Measurements from ENCODE around the gene RBM23.
"Not testable (repeated sequence)": the region's sequence is repeated elsewhere in the genome, so short reads cannot be mapped to it uniquely, and the experiment has no call there.

The RBM23 gene

DNA sequence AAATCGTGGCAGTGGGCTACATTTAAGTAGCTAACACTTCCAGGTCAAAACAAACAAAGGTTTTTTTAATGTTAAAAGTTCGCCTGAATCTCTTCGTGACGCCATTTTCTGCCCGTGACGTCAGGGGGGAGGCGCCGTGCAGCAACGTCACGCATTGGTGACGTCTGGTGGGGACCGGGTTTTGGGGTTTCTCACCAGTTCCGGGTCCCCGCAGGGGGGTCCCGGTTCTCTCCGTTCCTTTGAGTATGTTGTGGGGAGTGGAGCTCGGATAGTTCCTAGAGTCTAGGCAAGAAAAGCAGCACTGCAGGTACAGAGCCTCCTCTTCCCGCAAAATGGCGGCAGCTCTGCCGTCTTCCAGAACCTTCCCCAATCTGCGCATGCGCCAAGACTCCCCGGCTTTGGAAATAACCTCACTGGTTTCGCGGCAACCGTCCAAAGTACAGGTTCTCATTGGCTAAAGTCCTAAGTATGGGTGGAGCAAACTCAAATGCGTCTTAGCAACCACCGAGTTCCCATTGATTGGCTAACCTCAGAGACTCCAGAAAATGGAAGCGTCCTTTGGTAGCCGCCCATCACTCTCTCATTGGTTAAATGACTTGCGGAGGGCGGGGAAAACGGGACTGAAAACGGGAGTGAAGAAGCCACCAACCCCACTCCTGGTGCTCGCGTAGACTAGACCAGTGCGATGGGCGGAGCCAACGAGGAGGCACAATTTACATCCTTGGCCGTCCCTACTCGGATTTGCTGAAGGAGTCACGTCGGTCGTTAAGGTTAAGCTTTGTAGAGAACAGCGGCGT is at the start of gene RBM23:
Gene RBM23 (minus strand): TSS at position 346 of the 797 bp plus-strand sequence.
- DNase-seq (ENCODE audit: low read depth in 3 of 3) = peak; percentile 99 to 100 (median 99)

DNA sequence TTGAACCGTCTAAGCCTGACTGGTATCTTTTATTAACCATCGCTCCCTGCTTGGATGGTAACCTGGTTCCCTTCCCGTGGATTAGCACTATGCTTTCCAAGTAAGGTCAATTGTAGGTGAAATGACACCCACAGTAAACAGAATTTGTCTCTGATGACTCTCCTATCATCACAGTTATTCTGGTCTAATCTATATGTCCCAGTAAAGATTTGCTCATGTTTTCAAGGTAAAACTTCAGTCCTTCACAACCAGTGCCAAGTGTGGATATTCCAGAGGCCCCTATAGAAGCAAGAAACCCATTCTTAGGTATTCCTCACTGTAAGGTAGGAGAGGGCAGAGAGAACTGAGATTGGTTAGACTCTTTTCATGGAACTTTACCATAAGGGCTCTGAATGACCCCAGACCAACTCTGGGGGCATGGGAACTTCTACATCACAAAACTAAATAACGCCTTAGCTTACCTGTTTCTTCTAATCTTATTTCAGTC is 47.9 kb upstream of the RBM23 start:
- DNase-seq (ENCODE audit: low read depth in 3 of 3) = no peak

DNA sequence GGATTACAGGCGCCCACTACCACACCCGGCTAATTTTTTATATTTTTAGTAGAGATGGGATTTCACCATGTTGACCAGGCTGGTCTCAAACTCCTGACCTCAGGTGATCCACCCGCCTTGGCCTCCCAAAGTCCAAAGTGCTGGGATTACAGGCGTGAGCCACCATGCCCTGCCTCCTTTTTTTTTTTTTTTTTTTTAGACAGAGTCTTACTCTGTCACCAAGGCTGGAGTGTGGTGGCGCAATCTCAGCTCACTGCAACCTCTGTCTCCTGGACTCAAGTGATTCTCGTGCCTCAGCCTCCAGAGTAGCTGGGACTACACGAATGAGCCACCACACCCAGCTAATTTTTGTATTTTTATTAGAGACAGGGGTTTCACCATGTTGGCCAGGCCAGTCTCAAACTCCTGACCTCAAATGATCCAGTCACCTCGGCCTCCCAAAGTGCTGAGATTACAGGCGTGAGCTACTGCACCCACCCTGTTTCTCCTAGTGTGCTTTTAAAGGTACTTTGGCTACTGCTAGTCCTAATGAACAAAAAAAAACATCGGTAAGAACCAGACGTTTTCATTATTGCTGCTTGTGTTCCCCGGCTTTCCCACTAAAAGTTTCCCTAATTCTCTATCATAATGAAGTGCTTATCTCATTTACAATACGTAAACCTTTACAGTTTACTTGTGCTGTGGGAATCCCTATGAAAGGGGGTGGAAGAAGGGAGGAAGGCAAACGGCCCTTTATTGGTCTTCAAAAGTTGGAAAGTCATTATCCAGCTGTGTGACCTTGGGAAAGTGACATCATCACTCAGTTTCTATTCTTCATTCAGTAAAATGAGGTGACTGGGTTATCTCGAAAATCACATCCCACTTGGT is 47.2 kb upstream of the RBM23 start:
- DNase-seq (ENCODE audit: low read depth in 3 of 3) = not testable (repeated sequence)

DNA sequence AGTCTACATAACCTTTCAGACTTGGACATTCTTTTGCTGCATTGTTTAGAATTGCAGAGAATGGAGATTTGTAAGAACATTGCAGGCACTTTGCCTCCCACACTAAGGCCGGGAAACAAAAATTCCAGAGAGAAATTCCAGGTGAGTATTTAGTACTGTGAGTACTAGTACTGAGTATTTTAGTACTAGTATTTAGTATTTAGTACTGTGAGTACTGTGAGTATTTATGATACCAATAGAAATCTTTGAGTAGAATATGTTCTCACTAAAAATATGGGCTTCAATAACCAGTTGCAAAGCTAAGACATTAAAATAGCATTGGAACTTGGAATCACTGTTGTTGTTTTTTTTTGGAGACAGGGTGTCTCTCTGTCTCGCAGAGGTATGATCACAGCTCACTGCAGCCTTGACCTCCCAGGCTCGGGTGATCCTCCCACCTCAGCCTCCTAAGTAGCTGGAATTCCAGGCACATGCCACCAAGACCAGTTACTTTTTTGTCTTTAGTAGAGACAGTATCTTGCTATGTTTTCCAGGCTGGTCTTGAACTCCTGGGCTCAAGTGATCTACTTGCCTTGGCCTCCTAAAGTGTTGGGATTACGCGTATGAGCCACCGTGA is 43.2 kb upstream of the RBM23 start:
- DNase-seq (ENCODE audit: low read depth in 3 of 3) = no peak

DNA sequence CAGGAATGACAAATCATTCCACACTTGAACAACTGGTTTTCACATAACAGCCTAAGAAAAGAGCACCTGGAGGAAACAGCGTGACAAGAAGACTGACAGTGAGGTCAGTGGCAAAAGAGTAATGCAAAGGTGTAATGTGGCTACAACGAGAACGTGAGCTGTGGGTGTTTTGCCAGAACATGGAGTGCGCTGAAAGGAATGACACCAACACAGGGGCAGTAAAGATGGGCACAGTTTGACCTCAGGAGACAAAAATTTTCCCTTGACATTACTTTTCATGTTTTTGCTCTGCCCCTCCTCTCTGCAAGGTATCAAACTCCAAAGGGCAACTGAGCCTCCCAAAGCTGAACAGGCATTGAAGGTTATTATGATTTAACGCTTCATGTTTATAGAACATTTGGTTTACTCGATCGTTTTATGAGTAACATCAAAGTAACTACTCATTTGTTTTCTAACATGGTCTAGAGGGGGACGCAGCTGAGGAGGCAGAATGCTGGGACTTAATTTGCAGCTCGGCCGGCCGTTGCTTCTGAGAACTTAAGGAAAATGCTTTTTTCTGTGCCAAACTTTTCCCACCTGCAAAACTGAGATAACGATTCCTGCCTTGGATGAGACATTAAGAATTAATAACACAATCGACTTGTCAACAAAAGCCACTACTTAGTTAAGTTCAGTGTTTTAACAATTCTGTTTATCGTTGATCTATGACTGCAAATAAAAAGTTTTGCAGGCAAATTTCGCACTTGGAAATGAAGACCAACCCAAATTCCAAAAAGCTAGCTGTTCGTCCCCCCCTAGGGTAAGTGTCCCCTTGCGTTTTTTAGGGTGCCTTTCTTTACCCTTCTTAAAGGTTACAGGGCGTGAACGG is 37.0 kb upstream of the RBM23 start:
- no peak for DNase-seq (ENCODE audit: low read depth in 3 of 3)

DNA sequence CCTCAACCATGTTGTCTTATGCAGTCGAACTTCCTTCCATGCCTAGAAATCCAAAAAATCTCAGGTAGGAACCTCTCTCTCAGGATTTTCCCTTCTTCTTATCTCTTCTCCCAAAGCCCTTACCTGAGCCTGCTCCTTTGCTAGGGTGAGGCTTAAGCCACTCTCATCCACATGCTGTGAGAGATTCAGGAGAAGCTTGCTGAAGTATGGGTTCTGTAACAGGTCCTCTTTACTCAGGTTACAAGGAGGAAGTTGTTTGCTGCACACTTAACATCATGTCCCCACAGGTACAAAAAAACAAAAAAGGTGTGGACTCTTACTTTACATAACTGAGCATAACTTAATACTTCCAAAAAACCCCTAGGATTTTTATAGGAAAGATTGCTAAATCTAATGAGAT is 33.5 kb upstream of the RBM23 start:
- DNase-seq (ENCODE audit: low read depth in 3 of 3) = no peak

DNA sequence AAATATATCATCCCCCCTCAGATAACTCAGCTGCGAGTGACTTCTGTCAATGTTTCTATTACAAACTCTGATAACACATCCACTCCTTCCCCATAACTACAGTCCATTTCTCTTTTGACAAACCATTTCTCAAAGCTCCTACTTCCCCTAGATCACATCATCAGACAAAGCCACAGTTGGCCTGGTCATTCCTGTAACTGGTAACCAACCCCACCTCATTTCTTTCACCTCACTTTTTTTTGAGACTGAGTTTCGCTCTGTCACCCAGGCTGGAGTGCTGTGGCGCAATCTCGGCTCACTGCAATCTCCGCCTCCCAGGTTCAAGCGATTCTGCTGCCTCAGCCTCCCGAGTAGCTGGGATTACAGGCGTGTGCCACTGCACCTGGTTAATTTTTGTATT is 32.8 kb upstream of the RBM23 start:
- DNase-seq (ENCODE audit: low read depth in 3 of 3) = not testable (repeated sequence)

DNA sequence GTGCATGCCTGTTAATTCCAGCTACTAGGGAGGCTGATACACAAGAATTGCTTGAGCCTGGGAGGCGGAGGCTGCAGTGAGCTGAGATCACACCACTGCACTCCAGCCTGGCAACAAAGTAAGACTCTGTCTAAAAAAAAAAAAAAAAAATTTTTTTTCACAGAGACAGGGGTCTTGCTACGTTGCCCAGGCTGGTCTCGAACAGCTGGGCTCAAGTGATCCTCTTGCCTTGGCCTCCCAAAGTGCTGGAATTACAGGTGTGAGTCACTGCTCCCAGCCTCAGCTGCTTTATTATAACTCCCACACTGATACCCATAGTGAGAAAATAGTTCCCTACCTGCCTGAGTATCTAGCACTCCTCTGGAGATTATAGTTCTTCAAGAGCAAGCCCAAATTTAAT is 26.7 kb upstream of the RBM23 start:
- no peak for DNase-seq (ENCODE audit: low read depth in 3 of 3)

DNA sequence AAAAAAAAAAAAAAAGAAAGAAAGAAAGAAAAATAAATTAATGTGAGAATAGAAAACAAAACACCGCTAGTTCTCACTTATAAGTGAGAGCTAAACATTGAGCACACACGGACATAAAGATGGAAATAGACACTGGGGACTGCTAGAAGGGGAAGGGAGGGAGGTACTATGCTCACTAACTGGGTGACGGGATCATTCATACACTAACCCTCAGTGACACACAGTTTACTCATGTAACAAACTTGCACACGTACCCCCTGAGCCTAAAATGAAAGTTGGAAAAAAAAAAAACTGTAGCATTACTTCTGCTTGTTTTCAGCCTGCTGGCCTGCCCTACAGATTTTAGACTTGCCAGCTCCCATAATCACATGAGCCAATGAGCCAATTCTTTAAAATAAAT is 20.7 kb upstream of the RBM23 start:
- no peak for DNase-seq (ENCODE audit: low read depth in 3 of 3)

DNA sequence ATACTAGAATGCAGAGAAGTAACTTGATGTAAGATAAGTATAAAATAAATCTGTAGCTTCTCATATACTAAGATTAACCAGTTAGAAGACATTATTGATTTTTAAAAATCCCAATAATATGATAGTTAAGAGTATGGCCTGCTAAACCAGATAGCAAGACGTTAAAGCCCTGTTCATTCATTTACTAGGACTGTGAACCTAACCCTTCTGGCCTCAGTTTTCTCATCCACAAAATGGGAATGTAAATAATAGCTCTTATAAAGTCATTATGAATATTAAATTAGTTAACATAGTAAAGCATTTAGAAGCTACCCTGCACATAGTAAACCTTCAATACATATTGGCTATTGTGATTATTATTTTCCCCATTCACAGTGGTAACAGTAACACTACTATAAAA is 16.2 kb upstream of the RBM23 start:
- no peak for DNase-seq (ENCODE audit: low read depth in 3 of 3)

DNA sequence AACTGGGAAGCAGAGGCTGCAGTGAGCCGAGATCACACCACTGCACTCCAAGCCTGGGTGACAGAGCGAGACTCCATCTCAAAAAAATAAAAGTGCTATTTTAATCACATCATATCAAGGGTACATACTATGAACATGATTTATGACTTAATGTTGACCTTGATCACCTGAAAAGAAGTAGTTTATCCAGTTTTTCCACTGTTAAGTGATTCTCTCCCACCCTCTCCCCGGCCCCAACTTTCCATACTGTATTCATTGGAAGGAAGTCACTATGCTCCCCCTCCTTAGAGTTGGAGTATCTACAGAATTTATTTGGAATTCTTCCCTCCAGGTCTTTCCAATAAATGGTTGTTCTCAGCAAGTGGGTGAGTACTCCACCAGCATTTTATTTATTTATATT is 13.2 kb upstream of the RBM23 start:
- DNase-seq (ENCODE audit: low read depth in 3 of 3) = no peak

DNA sequence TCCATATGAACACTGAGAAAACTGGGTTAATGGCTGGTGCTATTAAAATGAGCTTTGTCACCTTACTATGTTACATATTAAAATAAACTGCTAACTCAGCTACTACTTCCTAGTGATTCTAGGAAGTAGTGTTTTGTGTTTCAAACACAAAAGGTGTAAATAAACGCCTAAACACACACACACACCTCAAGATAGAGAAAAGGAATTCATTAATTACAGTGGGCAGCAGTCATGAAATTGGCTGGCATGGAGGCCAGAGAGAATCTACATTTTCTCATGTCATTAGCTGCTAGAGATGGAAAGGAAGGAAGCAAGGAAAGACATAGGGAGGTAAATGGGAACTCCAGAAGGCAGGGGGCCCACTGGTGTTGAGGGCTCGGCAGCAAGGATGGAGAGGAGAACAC is 11.0 kb upstream of the RBM23 start:
- DNase-seq (ENCODE audit: low read depth in 3 of 3) = no peak

DNA sequence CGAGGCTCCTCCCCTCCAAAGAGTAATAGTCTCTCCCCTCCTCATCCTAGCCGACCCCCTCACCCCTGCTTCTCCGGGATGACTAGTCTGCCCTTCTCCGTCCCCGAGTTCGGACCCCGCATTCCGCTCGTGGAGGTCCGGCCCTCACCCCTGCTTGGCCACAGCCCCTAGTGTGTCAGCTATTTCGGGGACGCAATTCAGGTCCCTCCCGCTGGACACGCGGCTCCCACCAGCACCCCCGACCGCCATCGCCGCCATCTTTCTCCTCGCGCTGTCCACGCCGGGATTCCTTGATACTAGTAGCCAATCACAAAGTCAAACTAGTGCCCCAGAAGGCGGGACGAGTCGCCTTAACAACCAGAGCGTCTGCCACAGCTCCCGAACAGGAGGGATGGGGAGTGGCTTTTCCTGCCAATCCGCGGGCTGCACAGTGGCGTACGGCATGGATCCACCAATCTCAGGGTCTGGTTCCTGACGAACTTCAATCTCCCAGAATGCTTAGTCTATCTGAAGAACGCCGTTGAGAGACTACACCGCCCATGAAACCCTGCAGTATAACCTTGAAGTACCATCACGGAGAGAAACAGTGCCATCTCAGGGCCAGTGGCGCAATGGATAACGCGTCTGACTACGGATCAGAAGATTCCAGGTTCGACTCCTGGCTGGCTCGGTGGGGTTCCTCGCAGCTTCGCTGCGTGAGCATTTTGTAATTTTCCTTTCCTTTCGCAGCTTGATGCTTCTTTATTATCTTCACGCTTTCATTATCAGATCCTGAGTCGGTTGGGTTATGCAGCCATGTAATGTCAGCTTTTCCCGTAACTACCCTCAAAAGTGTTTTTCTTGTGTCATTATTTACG is 10.4 kb upstream of the RBM23 start, which contains the start of gene PRMT5:
Gene PRMT5 (minus strand): TSS at position 273 of the 857 bp plus-strand sequence. CDS start 15 bp downstream, at position 258.
- peak; percentile 86 to 96 (median 95) for DNase-seq (ENCODE audit: low read depth in 3 of 3)

DNA sequence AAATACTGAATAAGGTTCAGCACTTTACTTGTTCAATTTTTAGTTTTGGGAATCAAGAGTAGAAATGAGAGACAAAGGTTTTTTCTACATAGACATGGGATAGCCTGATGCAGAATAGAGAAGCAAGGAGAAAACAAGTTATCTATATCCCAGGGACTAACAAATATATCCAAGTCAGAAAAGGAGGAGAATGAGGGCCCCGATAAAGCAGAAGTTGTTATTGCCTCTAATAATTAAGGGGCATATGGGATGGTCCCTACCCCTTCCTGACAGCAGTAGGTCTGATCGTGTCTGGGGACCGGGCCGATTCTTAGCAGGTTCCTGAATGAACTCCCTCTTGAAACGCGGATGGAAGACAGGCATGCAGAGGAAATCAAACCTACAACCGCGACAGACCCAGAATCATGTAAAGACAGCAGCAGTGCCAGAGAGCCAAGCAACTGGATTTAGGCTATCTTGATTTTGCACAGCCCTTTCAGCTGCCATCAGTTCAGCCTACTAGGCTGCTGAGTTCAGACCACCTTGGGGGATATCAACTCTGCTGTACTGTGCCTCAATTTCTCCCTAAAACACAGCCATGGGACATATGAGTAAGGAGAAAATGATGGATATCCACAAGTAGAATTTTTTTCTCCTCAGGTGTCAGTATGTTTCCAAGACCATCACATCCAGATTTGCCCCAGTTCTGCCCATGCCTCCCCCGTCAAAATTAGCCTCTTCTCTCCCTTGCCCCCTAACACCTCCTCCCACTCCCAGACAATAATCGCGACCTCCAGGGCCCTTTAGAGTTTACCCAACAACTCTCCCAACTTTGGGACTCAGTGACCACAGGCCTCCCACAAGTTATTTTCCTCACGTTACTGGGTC is 9.5 kb upstream of the RBM23 start:
- DNase-seq (ENCODE audit: low read depth in 3 of 3) = no peak

DNA sequence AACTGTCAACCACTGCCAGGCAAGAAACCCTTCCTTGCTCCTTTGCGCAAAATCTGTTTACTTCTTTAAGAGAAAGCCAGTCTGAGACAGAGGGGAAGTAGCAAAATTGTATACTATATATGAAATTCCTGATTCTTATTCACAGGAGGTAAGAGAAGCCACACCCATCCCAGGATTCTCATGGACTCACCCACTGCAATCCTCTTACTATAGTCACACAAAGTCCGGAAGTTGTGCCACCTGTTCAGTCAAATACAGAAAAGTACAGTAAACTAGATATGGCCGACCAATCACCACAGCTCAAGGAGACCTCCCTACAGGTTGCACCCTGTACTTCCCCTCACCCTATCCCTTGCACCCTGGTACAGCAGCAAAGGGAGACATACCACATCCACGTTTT is 7.4 kb upstream of the RBM23 start:
- no peak for DNase-seq (ENCODE audit: low read depth in 3 of 3)

DNA sequence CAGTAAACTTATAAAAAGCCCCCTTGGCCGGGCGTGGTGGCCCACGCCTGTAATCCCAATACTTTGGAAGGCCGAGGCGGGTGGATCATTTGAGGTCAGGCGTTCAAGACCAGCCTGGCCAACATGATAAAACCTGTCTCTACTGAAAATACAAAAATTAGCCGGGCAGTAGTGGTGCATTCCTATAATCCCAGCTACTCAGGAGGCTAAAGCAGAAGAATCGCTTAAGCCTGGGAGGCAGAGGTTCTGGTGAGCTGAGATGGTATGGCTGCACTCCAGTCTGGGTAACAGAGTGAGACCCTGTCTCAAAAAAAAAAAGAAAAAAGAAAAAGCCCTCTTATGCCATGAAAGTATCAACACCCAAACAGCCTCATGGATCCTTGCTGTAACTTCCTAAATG is 6.6 kb upstream of the RBM23 start:
- no peak for DNase-seq (ENCODE audit: low read depth in 3 of 3)

DNA sequence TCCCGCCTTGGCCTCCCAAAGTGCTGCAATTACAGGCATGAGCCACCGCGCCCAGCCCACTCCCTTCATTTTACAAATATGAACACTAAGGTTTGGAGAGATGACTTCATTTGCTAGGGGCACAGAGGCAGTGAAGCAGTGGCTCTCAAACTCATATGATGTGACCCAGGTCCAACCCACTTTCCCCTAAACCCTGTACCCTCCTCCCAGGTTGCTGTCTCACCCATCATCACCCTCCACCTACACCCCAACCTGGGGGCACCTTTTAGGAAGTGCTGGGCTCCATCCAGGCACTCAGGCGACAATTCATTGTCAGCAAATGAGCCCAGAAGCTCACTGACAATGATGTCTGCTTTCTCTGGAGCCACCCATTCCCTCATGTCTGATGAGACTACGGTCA is 4.8 kb upstream of the RBM23 start:
- DNase-seq (ENCODE audit: low read depth in 3 of 3) = no peak

DNA sequence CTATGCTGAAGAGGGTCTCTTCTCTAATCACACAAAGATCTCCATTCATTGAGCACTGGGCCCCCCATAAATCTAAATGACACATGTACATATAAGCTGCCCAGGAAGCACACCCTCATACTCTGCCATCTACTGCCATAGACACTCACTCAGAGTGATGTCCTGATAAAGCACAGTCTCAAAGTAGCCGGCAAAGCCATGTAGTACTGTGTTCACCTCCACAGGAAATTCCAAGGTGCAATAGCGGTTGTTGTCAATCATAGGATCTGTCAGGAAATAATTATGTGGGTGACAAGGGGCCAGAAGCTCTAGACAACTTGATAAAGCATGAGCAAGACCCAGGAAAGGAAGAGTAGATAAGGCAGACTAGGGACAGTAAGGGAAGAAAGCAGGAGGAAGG is 3.3 kb upstream of the RBM23 start:
- DNase-seq (ENCODE audit: low read depth in 3 of 3) = no peak

DNA sequence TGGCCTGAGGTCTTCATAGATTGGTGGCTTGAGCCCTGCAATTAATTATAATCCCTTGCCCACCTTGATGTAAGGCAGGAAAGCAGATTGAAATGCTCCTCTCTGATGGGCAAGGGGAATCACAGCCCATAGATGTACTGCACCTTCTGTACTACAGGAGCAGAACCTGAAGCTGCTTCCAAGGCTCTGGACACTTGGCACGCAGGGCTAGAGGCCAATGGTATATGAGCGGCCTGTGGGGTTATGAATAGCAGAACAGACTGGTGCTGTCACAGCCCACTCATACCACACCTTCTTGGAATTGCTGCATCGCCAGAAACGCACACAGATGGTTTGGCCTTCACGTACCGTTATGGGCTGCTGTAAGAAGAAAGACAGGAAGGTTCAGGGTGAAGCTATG is 1.7 kb upstream of the RBM23 start:
- no peak for DNase-seq (ENCODE audit: low read depth in 3 of 3)

DNA sequence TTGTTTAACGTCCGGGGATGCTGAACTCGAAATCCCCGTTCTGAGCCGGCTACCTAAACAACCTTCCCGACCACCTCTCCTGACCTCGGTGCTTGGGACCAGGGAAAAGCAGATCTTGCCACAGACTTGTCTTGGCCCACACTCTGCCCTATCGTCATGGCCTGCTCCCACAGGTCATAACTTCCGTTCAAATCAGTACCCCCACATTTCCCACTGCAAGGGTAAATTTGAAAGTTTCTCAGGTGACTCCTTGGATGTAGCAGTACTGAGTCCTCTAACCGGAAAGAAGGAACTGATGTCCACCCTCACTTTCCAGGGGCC is 612 bp upstream of the RBM23 start:
- no peak for DNase-seq (ENCODE audit: low read depth in 3 of 3)

Data from stimulated activated CD4-positive, alpha-beta T cell treated with anti-CD3 and anti-CD28 coated beads, TNF-alpha, amount 100 ng/mL, for 4 hours (primary cell).